Aortic smooth muscle cell (primary cell): Measurements from ENCODE around the gene NFKBIB. TPM values are rescaled to one million over a fixed set of nuclear protein-coding genes. Genes with fewer than 3 reads are reported as not detected.

Source experiments
- total RNA-seq: library from RNA; depleted of rRNA; stranded (reverse); fragments of >200 nt; gene quantifications from 2 replicates; pipeline ENCODE4 v1.2.3, GENCODE V29; 2014

NFKBIB gene
- 8.0 and 13.3 TPM in 2 replicates for total RNA-seq

GRCh38 chr19:38899447-38900201, at the start of gene NFKBIB, which contains the start of gene SIRT2:
Gene NFKBIB (plus strand): TSS chr19:38899969. CDS start chr19:38900033, 64 bp downstream.
Gene SIRT2 (minus strand): TSS chr19:38899618. CDS start chr19:38899521, 97 bp downstream.

GRCh38 chr19:38877781-38878574, 21.8 kb upstream of the NFKBIB start, which contains the start of gene RINL:
Gene RINL (minus strand): TSS chr19:38878275. CDS start chr19:38876742, 1,533 bp downstream.

GRCh38 chr19:38929929-38930775, 30.4 kb downstream of the NFKBIB start, which contains the start of gene SARS2:
Gene SARS2 (minus strand): TSS chr19:38930763. CDS start chr19:38930736, 27 bp downstream.

GRCh38 chr19:38930776-38931520, 31.2 kb downstream of the NFKBIB start, which contains the start of gene MRPS12:
Gene MRPS12 (plus strand): TSS chr19:38930944. CDS start chr19:38931295, 351 bp downstream.

Other genes starting within 250 kb of the NFKBIB start
- gene CAPN12, start 155.5 kb upstream of the NFKBIB start, total RNA-seq: not detected in 2 replicates
- 0.50 TPM in 1 of 2 replicates, not detected in the other for gene LGALS7, start 126.5 kb upstream of the NFKBIB start, total RNA-seq
- gene LGALS7B, start 110.8 kb upstream of the NFKBIB start, total RNA-seq: not detected in 2 replicates
- gene LGALS4, start 87.0 kb upstream of the NFKBIB start, total RNA-seq: not detected in 2 replicates
- gene ECH1, start 68.2 kb upstream of the NFKBIB start, total RNA-seq: 9.8 and 10.0 TPM in 2 replicates
- gene HNRNPL, start 50.0 kb upstream of the NFKBIB start, total RNA-seq: 215 and 236 TPM in 2 replicates
- 0.66 and 0.68 TPM in 2 replicates for gene RINL, start 21.7 kb upstream of the NFKBIB start, total RNA-seq
- gene SIRT2, start 351 bp upstream of the NFKBIB start, total RNA-seq: 40.4 and 50.4 TPM in 2 replicates
- not detected in 2 replicates for gene CCER2, start 12.2 kb downstream of the NFKBIB start, total RNA-seq
- gene SARS2, start 30.8 kb downstream of the NFKBIB start, total RNA-seq: 7.8 and 8.2 TPM in 2 replicates
- gene MRPS12, start 31.0 kb downstream of the NFKBIB start, total RNA-seq: 21.0 and 33.7 TPM in 2 replicates
- 11.0 and 15.3 TPM in 2 replicates for gene FBXO17, start 75.8 kb downstream of the NFKBIB start, total RNA-seq
- gene FBXO27, start 132.6 kb downstream of the NFKBIB start, total RNA-seq: 1.2 and 1.8 TPM in 2 replicates
- 0.12 TPM in 1 of 2 replicates, not detected in the other for gene ACP7, start 184.4 kb downstream of the NFKBIB start, total RNA-seq
- 3.7 and 4.7 TPM in 2 replicates for gene PAK4, start 225.8 kb downstream of the NFKBIB start, total RNA-seq